ENCODE measurements around the gene ANAPC2.

The ANAPC2 gene

DNA sequence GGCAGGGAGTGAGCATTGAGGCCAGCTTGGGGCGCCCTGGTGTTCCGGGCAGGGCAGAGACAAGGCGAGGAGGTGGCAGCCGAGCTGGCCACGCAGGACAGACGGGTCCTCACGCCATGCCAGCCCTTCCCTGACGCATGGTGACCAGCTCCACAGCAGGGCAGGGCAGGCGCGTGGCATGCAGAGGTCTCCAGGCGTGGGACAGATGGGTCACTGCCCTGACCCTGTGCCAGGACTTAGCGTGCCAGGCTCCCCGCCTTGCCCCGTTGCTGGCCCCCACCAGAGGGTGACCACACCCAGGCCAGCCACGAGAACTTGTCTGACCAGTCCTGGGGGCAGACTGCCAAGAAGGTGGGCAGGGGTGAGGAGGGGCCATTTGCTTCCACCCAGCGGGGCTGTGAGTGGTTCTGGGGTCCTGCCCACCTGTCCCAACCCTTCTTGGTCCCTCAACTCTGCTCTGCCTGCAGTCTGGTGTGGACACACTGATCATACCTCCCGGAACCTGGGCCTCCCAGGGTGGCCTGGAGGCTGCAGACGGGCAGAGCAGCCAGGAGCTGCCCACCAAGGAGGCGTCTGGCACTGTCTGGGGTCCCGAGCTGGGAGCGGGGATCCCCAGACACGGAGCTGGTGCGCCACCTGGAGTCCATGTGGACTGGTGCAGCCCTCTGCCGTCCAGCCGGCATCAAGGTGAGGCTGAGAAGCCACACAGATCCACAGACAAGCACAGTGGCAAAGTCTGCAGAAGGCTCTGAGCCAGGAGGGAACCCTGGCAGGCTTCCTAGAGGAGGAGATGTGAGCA lies 38.9 kb upstream of the ANAPC2 start, which contains the start of gene RNF224:
RNF224 (plus strand) TSS at position 449 of the 799 bp plus-strand sequence. CDS start 834 bp downstream, outside the sequence.
- peak; percentile 71 to 77 for DNase-seq

- DNase-seq, result no peak
Observed at GRCh38 chr9:137226338-137227053, 38.1 kb upstream of the ANAPC2 start.

GRCh38 chr9:137225699-137226331 lies 37.5 kb upstream of the ANAPC2 start:
- DNase-seq, result no peak

- DNase-seq, result no peak
Observed at GRCh38 chr9:137224830-137225694, 36.7 kb upstream of the ANAPC2 start, which contains the start of gene CYSRT1. Gene CYSRT1, plus strand, starts transcription at chr9:137225174. Its CDS starts 448 bp downstream, at chr9:137225622.

DNA sequence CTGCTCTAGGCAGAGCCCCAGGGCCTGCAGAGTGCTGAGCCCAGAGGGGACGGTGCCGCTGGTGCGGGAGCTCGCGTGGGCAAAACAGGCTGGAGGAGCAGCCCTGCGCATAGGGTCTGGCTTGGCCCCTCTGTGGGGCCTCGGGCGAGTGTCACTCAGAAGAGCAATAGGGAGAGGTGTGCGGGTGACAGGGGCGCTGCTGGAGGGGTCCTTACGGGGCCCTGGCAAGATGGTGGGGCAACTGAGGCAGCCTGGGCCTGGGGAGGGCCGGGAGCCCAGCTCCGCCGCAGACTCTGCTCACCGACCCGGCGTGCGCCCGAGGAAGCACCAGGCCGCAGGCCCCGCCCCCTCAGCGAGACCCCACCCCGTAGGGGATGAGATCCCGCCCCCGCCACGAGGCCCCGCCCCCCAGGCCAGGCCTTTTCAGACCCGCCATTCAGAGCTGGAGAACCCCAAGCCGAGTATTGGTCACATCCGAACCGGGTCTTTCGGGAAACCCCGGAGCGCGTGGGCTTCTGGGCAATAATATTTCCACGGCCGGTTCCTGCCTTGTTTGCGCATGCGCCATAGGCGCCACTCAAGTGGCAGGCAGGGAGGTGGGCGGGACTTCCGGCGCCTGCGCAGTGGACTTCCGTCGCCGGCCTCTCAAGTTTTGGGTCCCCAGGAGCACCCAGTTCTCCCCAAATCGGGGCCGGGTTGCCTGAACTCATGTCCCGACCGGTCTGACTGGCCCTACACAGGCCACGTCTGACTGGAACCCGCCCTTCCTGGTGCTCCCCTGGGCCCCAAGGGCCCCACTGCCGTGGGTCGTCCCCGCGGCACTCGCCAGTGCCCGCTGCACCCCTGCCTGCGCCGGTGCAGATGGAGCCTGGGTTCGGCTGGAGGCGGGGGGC lies 35.0 kb upstream of the ANAPC2 start:
- peak; percentile 96 to 97 for DNase-seq

DNA sequence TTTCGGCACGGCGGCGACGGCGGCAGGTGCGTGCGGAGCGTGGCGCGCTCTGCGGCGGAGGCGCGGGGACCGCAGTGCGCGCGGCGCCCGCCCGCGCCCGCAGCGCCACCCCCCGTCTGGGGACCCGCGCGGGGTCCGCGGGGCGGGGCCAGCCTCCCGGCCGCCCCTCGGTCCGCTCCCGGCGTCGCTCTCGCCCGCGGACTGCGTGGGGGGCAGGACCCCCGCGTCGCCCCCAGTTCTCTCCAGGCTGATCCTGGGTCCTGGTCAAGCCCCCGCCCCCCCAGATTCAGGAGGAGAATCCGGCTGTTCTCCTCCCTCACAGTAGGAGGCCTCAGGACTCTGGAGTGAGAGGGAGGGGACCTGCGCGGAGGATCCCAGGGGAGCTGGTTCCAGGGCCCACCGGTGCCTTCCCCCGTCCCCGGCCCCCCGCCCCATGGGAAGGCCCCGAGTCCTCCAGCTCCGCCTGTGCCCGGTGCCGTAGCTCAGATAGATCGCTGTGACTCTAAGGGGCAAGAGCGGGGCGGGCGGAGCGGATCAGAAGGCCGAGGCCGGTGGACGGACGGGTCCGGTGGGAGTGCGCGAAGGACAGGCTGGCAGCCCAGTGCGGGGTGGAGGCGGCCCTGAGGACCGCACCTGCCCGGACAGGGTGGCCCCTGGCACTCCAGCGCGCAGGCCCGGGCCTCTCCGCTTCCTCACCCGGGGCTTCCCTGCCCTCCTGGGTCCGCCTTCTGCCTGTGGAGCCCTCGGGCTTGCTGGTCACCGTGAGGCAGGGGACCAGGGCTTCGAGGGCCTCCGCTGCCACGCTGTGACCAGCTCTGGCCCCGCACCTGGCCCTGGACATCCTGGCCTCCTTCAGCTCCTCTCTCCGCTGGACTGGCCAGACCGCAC lies 34.1 kb upstream of the ANAPC2 start, which contains the start of gene RNF208:
RNF208 (minus strand) TSS at position 51 of the 888 bp plus-strand sequence. CDS start 1,028 bp downstream, outside the sequence.
- no peak for DNase-seq

- no peak for DNase-seq
Observed at GRCh38 chr9:137221506-137222111, 33.2 kb upstream of the ANAPC2 start.

GRCh38 chr9:137221095-137221505 lies 32.7 kb upstream of the ANAPC2 start:
- no peak for DNase-seq

DNA sequence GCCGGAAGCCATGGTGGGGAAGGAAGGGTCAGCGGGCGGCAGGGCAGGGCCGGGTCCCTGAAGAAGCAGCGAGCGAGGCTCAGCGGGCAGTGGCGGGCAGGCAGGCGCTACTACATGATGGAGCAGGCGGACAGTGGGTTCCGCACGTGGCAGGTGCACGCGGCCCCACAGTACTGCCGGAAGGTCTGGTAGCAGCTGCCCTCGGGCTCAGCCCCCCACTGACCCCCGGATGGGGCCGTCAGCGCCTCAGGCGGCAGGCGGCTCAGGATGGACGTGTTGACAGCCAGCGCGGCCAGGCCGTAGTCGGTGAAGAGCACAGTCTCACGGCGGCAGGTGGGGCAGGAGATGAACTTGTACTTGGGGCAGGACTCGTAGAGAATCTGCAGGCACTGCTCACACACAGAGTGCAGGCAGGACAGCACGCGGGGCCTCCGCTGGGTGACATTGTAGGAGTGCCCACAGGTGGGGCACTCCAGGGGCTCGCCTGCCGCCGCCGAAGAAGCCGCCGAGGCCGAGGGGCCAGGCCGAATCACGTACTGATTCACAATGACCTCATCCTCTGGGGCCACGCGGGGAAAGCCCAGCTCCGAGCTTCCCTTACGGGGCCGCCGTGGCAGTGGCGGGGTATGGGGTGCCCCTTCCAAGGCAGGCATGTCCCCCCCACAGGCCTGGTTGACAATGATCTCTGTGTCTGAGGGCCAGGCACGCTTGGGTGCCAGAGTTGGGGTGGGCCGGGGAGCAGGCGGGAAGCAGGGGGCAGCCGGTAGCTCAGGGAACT lies 32.1 kb upstream of the ANAPC2 start:
- no peak for DNase-seq

DNA sequence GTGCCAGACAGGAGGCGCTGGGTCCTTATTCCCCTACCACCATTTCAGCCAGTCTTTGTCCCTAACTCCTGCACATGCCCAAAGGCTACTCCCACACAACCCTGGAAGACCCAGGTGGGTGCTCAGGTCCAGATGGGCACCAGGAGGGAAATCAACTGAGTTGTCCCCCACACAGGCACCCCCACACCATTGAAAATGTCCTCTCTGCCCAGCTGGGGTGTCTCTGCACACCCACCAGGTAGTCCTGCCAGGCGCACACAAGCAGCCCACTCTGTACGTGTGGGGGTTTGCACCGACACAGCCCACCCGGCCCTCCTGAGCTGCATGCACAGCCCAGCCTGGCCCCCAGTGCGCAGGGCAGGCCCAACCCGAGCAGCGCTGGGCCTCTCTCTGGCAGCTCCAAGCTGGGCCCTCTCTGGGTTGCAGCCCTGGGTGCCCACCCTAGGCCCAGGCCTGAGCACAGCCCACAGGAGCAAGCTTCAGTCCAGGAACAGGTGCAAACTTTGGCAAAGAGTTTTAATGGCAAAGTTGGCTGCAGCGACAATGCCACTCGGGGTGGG lies 31.5 kb upstream of the ANAPC2 start:
- DNase-seq, result no peak

DNA sequence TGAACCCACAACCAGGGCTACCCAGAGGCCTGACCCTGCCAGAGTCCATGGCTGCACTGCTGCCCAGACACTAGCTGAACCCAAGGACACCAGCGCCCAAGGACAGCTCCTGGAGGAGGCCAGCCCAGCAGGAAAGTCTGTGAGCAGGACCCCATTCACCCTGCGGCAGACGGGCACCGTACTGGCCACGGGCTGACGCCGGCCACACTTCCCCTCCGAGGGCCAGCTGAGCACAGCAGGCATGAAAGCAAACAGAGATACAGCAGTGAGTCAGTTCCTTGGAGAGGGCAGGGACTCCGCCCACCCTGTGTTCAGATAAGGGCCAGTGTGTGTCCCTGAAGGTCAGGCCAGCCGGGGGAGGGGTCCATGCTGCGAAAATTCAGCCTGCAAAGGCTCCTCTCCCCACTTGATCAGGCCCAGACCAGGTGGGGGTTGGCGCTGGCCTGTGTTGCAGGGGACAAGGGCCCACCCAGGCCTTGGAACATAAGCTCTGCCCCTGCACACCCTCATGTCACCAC lies 30.5 kb upstream of the ANAPC2 start:
- DNase-seq, result peak in 1 of 2 experiments; percentile 39

DNA sequence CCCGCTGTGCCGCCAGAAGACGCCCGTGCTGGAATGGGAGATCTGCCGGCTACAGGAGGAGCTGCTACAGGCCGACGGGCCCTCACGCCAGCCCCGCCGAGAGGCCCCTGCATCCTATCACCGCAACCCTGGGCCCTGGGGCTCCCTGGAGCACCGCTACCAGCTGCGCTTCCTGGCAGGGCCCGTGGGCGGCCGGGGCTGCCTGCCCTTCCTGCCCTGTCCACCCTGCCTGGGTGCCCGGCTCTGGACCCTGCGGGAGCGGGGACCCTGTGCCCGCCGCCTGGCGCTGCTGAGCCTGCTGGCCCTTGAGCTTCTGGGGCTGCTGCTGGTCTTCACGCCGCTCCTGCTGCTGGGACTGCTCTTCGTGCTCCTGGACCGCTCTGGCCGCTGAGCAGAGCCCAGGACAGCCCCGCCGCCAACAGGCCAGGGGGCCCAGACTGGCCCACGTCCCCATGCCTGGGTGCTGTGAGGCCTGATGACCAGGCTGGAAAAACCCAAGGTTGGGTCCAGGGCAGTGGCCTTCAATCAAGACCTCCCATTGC lies 29.9 kb upstream of the ANAPC2 start:
- DNase-seq, result no peak

DNA sequence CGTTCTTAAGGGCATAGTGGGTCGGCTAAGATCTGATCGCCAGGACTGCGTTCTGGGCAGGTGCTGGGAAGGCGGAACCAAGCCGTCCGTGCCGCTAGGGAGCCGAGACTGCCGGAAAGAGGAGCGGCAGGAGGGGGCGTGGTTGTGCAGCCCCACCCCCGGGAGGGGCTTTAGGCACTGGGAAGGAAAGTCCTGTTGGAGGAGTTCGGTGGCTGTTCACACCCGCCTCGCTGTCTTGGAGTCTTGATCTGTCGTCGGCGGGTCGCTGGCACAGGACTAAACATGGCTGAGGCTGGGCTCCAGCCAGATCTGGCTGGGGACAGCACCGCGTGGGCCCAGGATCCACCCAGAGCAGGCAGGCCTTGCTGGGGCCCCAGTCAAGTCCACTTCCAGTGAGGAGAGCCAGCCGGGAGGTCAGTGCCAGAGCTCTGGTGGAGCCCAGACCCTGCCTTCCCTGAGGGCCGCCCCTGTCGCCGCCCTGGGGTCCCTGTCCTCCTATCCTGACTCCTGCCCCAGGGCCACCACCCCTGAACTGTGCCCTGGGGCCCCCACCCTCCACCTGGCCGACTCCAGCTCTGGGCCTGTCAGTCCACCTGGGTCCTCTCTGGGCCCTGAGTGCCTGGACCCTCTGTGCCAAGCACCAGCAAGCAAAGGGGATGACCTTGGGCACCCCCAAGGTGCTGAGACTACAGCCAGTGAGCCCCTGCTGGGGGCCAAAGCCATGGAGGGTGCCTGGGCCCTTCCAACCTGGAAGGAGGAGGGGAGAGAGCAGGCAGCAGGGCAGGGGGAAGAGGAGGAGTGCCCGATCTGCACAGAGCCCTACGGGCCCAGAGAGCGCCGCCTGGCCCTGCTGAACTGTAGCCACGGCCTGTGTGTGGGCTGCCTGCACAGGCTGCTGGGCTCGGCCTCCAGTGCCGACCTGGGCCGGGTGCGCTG lies 29.2 kb upstream of the ANAPC2 start:
- no peak for DNase-seq

DNA sequence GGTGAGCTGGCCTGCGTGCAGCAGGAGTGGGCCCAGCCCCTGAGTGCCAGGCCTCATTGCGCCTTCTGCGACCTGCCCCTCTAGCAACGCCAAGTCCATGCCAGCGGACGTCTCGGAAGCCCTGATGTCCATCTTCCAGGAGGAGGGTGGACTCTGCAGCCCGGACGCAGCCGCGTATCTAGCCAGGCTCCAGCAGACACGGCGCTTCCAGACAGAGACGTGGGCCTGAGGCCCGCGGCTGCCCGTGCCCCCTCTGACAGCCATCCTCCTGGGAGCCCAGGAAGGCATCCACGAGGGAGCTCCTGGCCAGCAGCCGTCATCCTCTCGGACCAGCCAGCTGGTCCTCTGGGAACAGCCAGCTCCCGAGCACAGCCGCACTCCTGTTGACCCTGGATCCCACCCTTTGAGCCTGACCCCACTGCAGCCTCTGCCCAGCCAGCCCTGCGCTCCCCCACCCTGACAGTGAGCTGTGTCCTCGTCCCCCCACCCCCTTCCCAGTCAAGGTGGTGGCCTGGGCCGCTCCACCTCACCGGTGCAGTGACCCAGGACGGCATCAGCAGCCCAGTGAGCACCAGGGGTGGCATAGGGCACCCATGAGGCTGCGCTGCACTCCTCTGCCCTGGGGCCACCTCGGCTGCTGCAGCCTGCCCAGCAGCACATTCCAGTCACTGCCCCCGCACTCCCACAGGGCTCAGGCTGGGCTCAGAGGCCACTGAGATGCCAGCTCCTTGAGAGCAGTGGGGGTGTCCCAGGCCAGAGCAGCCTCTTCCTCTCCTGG lies 28.0 kb upstream of the ANAPC2 start:
- no peak for DNase-seq

DNA sequence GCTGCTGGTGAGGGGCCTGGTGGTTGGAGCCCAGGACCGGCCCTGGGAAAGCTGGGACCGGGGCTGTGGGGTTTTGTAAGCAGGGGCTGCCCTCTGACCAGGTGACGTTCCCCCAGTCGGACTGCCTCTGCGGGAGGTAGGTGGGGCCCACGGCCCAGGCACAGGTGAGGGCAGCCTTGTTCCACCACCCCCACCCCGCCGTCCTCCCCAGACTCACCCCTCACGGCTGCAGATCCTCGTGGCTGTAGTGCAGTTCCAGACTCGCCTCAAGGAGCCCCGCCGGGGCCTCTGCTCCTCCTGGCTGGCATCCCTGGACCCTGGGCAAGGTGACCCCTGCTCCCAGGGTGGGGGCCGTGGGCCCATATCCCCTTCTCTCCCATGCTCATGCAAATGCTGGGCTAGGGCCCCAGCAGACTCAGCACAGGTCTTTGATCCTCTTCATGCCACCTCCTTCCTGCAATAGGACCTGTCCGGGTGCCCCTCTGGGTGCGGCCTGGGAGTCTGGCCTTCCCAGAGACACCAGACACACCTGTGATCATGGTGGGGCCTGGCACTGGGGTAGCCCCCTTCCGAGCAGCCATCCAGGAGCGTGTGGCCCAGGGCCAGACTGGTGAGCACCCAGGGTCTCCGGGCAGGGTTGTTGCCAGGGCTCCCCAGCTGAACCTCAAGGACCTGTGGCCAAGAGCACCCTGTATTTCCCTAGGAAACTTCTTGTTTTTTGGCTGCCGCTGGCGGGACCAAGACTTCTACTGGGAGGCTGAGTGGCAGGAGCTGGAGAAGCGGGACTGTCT lies 27.0 kb upstream of the ANAPC2 start:
- no peak for DNase-seq

Measured in SHP77 (cell line).